Hematopoietic multipotent progenitor cell treated with erythropoietin and hydrocortisone succinate and interleukin-3 and kit ligand, for 8 days (in vitro differentiated cells): Measurements from ENCODE around the gene CFAP57.
A peak's percentile ranks its signal among the peaks of the same experiment; 100 is the strongest.
"Not testable (repeated sequence)": the region's sequence is repeated elsewhere in the genome, so short reads cannot be mapped to it uniquely, and the experiment has no call there.

Experiments used
- DNase-seq: peaks from one replicate; pipeline ENCODE4 v3.0.0-alpha.2; 2015

CFAP57 gene

GRCh38 chr1:43177691-43178090, 5.6 kb downstream of the CFAP57 start:
- DNase-seq = no peak

DNA sequence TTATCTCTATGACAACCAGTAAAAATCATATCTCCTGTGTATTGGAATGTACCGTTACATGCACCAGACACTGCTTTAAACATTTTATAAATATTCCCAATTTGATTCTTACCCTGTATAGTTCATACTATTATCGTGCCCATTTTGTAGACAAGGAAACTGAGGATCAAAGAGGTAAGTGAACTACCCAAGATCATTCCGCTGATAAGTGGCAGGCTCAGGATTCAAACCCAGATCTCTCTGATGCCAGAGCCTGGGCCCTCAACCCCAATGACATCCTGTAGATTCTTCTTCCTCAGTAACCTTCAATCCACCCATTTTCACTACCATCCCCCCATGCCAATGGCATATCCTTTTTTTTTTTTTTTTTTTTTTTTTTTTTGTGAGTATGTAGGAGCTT, 12.3 kb downstream of the CFAP57 start:
- DNase-seq = no peak

DNA sequence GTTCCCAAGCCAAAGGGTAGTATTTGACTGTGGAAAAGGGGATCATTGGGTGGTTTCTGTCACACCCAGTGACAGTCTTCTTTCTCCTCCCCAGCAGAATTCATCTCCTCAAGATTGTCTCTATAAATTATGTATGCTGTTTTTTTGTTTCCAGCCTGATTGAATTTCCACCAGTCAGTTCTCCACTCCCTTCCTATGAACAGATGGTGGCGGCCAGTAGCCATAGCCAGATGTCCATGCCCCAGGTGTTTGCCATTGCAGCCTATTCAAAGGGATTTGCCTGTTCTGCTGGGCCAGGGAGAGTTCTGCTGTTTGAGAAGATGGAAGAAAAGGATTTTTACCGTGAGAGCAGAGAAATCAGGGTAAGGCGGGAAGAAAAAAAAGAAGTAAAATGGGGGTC, 12.9 kb downstream of the CFAP57 start:
- no peak for DNase-seq

- no peak for DNase-seq
These were observed 16.0 kb downstream of the CFAP57 start for GRCh38 chr1:43188106-43188505.

- DNase-seq = no peak
These were observed 22.4 kb downstream of the CFAP57 start for GRCh38 chr1:43194509-43194908.

GRCh38 chr1:43197343-43198127, 25.4 kb downstream of the CFAP57 start:
- no peak for DNase-seq

DNA sequence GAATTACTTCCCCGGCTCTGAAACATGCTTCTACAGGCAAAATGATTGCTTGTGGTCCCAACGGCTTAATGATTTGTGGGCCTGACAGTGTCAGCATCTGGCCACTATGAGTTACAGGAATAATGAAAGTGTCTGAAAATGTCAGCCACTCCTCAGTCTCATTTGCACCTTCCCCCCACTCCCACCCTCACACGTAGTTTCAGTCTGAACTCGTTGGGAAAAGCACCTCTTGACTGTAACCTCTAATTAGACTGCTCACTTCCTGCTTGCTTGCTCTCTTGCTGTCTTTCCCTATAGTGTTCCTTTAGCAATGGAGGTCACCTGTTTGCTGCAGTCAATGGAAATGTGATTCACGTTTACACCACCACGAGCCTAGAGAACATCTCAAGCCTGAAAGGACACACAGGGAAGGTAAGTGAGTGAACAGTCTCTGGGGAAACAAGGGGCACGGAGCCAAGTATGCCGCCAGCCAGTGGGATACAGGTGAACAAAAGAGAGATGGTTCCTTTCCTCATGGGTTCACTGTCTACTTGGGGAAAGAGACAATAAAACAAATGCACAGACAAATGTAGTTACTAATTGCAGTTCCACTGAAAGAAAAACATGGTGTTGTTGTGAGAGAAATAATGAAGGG, 27.1 kb downstream of the CFAP57 start:
- no peak for DNase-seq

DNA sequence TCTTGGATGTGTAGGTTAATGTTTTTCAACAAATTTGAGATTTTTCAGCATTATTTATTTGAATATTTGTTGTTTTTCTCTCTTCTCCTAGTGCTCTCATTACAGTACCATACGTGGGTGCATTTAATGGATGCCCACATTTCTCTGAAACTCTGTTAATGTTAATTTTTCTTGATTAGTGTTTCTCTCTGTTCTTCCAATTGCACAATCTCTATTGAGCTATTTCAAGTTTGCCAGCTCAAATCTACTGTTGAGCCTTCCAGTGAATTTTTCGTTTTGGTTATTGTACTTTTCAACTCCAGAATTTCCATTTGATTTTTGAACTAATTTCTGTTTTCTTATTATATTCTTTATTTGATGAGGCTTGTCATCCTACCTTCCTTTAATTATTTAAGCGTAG, 31.7 kb downstream of the CFAP57 start:
- no peak for DNase-seq

DNA sequence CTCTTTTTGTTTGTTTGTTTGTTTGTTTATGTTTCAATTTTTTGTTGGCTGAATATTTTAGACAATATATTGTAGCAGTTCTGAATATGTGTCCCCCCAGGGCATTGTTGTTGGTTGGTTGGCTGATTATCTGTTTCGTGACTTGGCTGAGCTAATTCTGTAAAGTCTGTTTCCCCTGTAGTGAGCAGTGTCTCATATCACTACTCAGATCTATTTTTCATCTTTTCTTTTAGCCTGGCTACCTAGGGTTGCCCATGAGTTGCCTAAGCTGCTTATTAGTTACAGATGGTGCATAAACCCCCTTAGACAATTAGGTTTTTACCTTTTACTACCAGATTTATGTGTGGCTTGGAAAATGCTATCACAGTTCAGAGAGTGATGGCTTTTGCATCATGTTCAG, 32.3 kb downstream of the CFAP57 start:
- DNase-seq = no peak

DNA sequence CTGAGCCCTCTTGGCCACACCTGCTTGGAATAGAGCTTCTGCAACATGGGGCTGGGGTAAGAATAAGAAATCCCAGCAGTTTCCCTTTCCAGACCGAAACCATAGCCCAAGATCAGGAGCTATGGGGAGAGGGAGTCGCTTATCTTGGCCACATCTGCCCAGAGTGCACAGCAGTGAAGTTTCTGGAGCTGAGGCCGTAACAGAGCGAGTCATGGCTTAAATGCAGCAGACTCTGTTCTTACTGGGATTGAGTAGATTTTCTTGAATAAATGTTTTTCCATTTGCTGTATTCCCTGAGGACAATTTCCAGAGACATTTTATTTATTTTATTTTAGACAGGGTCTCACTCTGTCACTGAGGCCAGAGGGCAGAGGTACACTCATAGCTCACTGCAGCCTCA, 33.5 kb downstream of the CFAP57 start:
- no peak for DNase-seq

DNA sequence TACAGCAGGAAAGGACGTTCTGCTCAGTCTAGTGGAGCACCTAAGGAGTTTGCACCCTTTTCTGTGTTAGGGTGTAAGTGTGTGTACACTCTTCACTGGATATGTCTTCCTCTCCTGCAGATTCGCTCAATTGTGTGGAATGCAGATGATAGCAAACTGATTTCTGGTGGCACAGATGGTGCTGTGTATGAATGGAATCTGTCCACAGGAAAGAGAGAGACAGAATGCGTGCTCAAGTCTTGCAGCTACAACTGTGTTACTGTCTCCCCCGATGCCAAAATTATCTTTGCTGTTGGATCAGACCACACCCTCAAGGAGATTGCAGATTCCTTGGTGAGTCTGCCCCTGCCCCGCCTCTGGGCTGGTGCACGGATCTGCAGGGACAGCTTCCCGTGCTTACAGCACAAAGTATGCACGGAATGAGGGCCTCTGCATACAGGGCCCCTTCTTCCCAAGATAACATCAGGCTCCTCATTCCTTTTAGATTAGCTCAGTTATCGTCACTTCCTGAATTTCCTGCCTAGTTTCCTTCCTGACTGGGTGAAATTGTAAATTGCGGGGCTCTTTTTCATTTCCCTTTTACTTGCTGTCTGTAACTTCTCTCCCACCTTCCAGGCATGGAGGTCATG, 34.6 kb downstream of the CFAP57 start:
- DNase-seq = no peak

DNA sequence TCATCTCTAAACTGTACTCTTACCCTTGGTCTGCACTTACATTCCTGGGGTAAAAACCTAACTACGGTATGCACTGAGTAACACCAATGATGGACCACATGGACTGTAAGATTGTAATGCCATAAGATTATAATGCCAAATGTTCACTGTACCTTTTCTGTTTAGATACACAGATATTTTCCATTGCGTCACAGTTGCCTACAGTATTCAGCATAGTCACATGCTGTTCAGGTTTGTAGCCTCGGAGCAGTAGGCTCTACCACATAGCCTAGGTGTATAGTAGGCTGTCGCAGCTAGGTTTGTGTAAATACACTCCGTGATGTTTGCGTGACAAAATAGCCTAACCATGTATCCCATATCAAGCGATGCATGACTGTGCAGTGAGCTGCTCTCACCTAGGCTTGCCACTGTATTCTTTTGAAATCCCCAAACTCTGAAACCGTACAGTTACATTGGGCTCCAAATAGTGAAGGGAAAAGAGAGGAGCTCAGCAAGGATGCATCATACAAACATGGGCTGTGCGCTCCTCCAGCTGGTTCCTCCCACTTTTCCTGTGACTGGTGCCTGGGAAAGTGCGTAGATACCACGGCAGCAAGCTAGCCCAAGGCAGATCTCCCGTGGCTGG, 35.2 kb downstream of the CFAP57 start:
- no peak for DNase-seq

GRCh38 chr1:43208277-43208676, 36.1 kb downstream of the CFAP57 start:
- DNase-seq = not testable (repeated sequence)

DNA sequence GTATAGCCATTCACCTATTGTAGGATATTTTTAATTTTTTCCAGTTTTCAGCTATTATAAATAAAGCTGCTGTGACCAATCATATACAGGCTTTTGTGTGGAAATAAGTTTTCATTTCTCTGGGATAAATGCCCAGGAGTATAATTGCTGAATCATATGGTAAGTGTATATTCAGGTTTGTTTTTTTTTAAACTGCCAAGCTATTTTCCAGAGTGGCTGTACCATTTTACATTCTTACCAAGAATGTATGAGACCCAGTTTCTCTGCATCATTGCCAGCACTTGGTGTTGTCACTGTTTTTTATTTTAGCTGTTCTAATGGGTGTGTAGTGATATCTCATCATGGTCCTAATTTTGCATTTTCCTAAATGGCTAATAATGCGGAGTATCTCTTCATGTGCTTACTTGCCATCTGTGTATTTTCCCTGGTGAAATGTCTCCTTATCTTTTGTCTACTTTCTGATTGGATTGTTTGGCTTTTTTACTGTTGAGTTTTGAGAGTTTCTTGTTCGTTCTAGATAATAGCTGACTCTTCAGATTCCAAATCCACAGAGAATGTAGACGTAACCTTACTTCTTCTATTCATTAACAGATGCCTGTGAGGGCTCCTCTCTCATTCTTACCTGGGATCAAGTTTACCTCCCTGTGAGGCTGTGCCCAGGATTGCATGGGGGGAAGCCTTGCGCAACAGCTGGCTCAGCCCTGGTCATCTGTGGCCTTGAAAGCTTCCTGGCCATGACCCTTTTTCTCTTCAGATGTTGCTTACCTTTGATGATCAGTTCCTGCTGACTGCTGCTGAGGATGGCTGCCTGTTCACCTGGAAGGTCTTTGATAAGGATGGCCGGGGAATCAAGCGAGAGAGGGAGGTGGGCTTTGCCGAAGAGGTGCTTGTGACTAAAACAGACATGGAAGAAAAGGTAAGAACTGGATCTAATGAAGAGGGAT, 42.6 kb downstream of the CFAP57 start:
- no peak for DNase-seq

GRCh38 chr1:43217747-43218146, 45.6 kb downstream of the CFAP57 start:
- DNase-seq = no peak

DNA sequence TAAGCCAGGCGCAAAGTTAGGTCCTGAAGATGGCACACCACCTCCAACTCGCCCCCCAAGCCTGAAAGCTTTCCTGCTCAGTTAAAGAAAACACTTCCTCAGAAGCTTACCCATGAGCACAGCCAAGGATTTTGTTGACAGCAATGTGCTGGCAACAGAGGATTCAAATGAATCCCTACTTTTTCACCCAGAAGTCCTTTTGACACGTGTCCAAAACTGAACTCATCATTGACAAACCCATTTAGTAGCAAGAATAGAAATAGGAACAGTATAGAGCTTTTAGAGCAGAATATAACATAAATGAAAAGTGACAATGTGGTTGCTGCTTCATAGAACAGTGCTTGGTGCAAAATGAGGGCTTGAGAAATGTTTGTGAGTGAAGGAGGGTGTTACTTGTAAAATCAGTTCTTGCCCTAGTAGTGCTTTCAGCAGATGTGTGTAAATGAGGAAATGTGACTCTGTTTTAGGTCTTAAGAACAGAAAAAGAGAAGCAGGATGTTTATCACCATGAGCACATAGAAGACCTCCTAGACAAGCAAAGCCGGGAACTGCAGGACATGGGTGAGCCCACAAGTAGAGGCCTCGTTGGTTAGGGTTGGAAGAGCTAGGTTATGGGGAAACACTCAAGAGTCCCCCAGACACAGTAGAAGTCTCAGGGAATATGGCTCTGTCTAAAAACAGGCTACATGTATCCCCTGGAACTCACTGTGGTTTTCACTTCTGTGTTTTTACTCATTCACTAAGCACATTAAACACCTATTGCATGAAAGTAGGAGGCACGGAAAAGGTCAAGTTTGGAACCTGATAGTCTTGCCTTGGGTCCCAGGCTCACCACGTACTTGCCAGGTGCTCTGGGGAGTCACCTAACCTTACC, 49.0 kb downstream of the CFAP57 start:
- DNase-seq = no peak

DNA sequence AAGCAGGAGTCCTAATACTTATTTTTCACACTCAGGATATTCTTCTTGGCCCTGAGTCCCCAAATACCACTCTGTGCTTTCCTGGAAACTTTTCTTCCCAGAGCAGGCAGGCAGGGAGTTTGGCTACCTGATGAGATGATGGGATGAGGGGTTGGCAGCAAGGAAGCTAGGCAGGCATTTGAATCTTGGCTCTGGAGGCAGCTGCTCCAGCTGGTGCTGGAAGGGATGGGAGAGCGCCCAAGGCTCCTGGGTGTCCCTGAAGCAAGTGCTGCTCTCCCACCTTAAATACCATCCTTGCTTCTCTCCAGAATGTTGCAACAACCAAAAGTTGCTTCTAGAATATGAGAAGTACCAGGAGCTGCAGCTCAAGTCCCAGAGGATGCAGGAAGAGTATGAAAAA, 49.7 kb downstream of the CFAP57 start:
- no peak for DNase-seq

DNA sequence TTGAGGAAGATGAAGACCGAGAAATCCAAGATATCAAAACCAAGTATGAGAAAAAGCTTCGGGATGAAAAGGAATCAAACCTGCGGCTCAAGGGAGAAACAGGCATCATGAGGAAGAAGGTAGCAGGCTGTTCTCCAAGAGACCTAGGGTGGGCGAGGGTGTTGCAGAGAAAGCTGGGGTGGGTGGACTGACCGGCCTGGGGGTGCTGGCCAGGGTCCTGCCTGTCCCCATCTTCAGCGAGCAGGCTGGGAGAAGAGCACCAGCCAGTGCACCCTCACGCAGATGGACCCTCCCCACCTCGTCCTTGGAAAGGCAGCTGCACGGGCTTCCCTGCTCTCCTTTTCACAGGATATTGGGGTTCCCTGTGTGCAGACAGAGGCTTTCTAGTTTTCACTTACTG, 50.7 kb downstream of the CFAP57 start:
- DNase-seq = no peak

DNA sequence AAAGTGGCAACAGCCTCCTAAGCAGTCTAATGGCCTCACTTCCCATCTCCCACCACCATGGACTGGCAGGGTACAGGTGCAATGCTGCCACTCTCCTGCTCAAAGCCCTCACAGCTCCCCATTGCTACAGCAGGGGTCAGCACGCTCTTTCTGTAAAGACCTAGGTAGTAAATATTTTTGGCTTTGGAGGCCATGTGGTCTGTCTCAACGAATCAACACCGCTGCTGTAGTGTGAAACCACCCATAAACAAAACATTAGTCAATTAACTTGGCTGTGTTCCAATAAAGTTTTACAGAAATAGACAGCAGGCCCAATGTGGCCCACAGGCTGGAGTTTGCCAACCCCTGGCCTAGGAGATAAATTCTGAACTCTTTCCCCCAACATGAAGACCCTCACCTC, 53.0 kb downstream of the CFAP57 start:
- DNase-seq = peak; percentile 18

GRCh38 chr1:43227143-43227764, 55.1 kb downstream of the CFAP57 start:
- DNase-seq = peak; percentile 80
